Sigmoid colon (tissue), 4 donors: ENCODE measurements around the gene SMAD6.

Source experiments
- EP300 ChIP-seq, 4 donors: sonication (generic); formaldehyde crosslinking; IDR thresholded peaks; one replicate each; pipeline ENCODE4 v1.6.1; 2017; ENCODE audit warnings: antibody characterized with exemption in 4 of 4
- POLR2A ChIP-seq, 2 donors: fragments of 450-650 bp; IDR thresholded peaks; one replicate each; pipeline ENCODE4 v1.6.1; 2016; ENCODE audit warnings: antibody characterized with exemption in 2 of 2, mild to moderate bottlenecking in 2 of 2, moderate library complexity in 2 of 2
- POLR2AphosphoS5 ChIP-seq, 4 donors: sonication (generic); formaldehyde crosslinking; IDR thresholded peaks; one replicate each; pipeline ENCODE4 v1.6.1; 2017; ENCODE audit warnings: antibody characterized with exemption in 4 of 4
- TF ChIP-seq, protein P1 (sequence below), 4 experiments: fragments of 450-650 bp in 3 of 4; fragments of 200-600 bp in 1 of 4; IDR thresholded peaks; one replicate each; pipeline ENCODE4 v1.5.1; 2016 to 2019; ENCODE audit warnings: antibody characterized with exemption in 4 of 4, mild to moderate bottlenecking in 3 of 4, moderate library complexity in 2 of 4

DNA sequence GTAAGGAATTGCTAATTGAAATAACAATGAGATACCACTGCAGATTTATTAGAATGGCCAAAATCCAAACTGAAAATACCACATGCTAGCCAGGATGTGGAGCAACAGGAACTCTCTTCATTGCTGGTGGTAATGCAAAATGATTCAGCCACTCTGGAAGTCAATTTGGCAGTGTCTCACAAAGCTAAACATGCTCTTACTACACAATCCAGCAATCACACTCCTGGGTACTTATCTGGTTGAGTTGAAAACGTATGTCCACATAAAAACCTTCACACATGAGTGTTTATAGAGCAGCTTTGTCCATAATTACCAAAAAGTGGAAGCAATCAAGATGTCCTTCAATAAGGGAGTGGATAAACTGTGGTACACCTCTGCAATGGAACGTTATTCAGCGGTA, 113.3 kb downstream of the SMAD6 start:
- TF ChIP-seq EP300 (IDR thresholded peaks at IDR 0.05) (no peak), POLR2A (IDR thresholded peaks at IDR 0.05) (no peak), POLR2AphosphoS5 (IDR thresholded peaks at IDR 0.05) (no peak)
- TF ChIP-seq, protein P1, sequence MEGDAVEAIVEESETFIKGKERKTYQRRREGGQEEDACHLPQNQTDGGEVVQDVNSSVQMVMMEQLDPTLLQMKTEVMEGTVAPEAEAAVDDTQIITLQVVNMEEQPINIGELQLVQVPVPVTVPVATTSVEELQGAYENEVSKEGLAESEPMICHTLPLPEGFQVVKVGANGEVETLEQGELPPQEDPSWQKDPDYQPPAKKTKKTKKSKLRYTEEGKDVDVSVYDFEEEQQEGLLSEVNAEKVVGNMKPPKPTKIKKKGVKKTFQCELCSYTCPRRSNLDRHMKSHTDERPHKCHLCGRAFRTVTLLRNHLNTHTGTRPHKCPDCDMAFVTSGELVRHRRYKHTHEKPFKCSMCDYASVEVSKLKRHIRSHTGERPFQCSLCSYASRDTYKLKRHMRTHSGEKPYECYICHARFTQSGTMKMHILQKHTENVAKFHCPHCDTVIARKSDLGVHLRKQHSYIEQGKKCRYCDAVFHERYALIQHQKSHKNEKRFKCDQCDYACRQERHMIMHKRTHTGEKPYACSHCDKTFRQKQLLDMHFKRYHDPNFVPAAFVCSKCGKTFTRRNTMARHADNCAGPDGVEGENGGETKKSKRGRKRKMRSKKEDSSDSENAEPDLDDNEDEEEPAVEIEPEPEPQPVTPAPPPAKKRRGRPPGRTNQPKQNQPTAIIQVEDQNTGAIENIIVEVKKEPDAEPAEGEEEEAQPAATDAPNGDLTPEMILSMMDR (IDR thresholded peaks at IDR 0.05) = no peak
